Measurements from ENCODE around the gene CNGB1.

DNA sequence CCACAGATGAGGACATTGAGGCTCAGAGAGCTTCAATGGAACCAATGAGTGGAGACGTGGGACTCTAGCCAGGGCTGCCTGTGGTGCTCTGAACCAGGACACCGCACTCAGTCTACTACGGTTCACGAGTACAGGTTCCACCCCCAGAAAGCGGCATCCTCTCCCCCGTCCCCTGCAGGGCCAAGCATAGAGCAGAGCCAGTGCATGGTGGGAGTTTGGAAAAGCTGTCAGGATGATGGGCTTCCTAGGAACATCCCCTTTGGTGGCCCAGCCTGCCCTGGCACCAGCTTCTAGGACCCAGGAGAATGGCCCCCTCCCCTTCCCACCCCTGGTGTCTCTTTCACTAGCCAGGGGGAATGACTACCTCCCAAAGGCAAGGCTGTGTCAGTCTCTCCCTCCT lies 21.2 kb upstream of the CNGB1 start:
- TF ChIP-seq SMC3 (IDR thresholded peaks at IDR 0.05; ENCODE audit: low read depth, low read length) = no peak
- TF ChIP-seq, protein P1, sequence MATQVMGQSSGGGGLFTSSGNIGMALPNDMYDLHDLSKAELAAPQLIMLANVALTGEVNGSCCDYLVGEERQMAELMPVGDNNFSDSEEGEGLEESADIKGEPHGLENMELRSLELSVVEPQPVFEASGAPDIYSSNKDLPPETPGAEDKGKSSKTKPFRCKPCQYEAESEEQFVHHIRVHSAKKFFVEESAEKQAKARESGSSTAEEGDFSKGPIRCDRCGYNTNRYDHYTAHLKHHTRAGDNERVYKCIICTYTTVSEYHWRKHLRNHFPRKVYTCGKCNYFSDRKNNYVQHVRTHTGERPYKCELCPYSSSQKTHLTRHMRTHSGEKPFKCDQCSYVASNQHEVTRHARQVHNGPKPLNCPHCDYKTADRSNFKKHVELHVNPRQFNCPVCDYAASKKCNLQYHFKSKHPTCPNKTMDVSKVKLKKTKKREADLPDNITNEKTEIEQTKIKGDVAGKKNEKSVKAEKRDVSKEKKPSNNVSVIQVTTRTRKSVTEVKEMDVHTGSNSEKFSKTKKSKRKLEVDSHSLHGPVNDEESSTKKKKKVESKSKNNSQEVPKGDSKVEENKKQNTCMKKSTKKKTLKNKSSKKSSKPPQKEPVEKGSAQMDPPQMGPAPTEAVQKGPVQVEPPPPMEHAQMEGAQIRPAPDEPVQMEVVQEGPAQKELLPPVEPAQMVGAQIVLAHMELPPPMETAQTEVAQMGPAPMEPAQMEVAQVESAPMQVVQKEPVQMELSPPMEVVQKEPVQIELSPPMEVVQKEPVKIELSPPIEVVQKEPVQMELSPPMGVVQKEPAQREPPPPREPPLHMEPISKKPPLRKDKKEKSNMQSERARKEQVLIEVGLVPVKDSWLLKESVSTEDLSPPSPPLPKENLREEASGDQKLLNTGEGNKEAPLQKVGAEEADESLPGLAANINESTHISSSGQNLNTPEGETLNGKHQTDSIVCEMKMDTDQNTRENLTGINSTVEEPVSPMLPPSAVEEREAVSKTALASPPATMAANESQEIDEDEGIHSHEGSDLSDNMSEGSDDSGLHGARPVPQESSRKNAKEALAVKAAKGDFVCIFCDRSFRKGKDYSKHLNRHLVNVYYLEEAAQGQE (IDR thresholded peaks at IDR 0.05; ENCODE audit: low read depth, low read length) = no peak
- TF ChIP-seq FOXM1 (IDR thresholded peaks at IDR 0.05; ENCODE audit: low read depth) = no peak
- TF ChIP-seq, protein P2, sequence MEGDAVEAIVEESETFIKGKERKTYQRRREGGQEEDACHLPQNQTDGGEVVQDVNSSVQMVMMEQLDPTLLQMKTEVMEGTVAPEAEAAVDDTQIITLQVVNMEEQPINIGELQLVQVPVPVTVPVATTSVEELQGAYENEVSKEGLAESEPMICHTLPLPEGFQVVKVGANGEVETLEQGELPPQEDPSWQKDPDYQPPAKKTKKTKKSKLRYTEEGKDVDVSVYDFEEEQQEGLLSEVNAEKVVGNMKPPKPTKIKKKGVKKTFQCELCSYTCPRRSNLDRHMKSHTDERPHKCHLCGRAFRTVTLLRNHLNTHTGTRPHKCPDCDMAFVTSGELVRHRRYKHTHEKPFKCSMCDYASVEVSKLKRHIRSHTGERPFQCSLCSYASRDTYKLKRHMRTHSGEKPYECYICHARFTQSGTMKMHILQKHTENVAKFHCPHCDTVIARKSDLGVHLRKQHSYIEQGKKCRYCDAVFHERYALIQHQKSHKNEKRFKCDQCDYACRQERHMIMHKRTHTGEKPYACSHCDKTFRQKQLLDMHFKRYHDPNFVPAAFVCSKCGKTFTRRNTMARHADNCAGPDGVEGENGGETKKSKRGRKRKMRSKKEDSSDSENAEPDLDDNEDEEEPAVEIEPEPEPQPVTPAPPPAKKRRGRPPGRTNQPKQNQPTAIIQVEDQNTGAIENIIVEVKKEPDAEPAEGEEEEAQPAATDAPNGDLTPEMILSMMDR (IDR thresholded peaks at IDR 0.05) = no peak
- TF ChIP-seq JUND (IDR thresholded peaks at IDR 0.05) = no peak

Measured in SK-N-SH (cell line).